ENCODE measurements around the gene UGT1A6. TPM values are rescaled to one million over a fixed set of nuclear protein-coding genes. Genes with fewer than 3 reads are reported as not detected.

Gene UGT1A6
- total and polyA plus RNA-seq, 2 donors (not counting 3 experiments of a cell fraction or from before 2014, with no cell fraction given) = not detected

- Histone ChIP-seq H3K9me3 (replicated peaks; ENCODE audit: control insufficient read depth, insufficient read depth, low read length) (no peaks in the 10 kb centered on the region), H3K4me2 (ENCODE audit: insufficient read depth, low read length) (no peak overlapping the region), H2AFZ (ENCODE audit: low read depth, low read length) (no peak overlapping the region), H3K27ac (ENCODE audit: insufficient read depth, low read depth, low read length) (no peak overlapping the region), H3K79me2 (ENCODE audit: control insufficient read depth, insufficient read depth, low read length) (no peaks in the 10 kb centered on the region), H3K4me3 (replicated peaks in 1 of 3; ENCODE audit: insufficient read depth in 1 of 3, low read depth in 1 of 3, low read length in 3 of 3) (no peak overlapping the region), H3K27me3 (ENCODE audit: control insufficient read depth in 2 of 2, insufficient read depth in 2 of 2, low read length in 2 of 2) (no peaks in the 10 kb centered on the region), H4K20me1 (replicated peaks; ENCODE audit: control insufficient read depth, extremely low read depth, insufficient read depth, low read length) (no peaks in the 10 kb centered on the region), H3K9me1 (replicated peaks; ENCODE audit: control insufficient read depth, extremely low read depth, insufficient read depth, low read length) (no peaks in the 10 kb centered on the region), H3K36me3 (ENCODE audit: control insufficient read depth in 2 of 2, extremely low read depth in 1 of 2, insufficient read depth in 2 of 2, low read length in 2 of 2) (no peaks in the 10 kb centered on the region), H3K9ac (replicated peaks; ENCODE audit: extremely low read depth, insufficient read depth, low read length) (no peak overlapping the region), H3K4me1 (ENCODE audit: control insufficient read depth, extremely low read depth, insufficient read depth, low read length) (peaks cover 2% of the 10 kb centered on the region)
- intact Hi-C loops (cut with micrococcal nuclease) (no loop called here), dilution Hi-C loops (cut with MboI; ENCODE audit: extremely low pct_ligation_motif_present, low sequenced_read_pairs) (no loop called here)
- ChIA-PET POLR2A (no interaction called here), CTCF (interaction anchor here (0.8 to 1.4 kb wide), 3 partner anchors 18 to 258 kb away, joined by 3 to 5 read pairs (median 3); no protein-coding TSS in a partner anchor)
- FAIRE-seq (no peak), DNase-seq (ENCODE audit: low read depth, low spot score) (no peak)
- no TSS peak for BruUV-seq (replicated peaks)
- TF ChIP-seq CTCF (IDR thresholded peaks at IDR 0.05; ENCODE audit: extremely low read depth in 1 of 2, insufficient read depth in 1 of 2, low read depth in 1 of 2, low read length in 2 of 2) (no peak), FOS (IDR thresholded peaks at IDR 0.05; ENCODE audit: borderline replicate concordance, insufficient read depth, low read length) (no peak), MYC (IDR thresholded peaks at IDR 0.05; ENCODE audit: low read depth, low read length) (no peak), GATA2 (IDR thresholded peaks at IDR 0.05; ENCODE audit: insufficient read depth, insufficient read length, low read depth, low read length) (no peak), POLR2AphosphoS5 (IDR thresholded peaks at IDR 0.05; ENCODE audit: insufficient read depth, low read depth, low read length) (no peak), EZH2 (IDR thresholded peaks at IDR 0.05; ENCODE audit: borderline replicate concordance, low read depth, low read length, severe bottlenecking) (no peak), JUN (IDR thresholded peaks at IDR 0.05; ENCODE audit: borderline replicate concordance, insufficient read depth, insufficient read length, low read depth) (no peak), POLR2A (IDR thresholded peaks at IDR 0.05; ENCODE audit: low read depth, low read length) (no peak)
- TF ChIP-seq, protein P1, sequence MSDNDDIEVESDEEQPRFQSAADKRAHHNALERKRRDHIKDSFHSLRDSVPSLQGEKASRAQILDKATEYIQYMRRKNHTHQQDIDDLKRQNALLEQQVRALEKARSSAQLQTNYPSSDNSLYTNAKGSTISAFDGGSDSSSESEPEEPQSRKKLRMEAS (IDR thresholded peaks at IDR 0.05; ENCODE audit: insufficient read depth, insufficient read length) = no peak
These were observed 14.0 kb downstream of the UGT1A6 start for GRCh38 chr2:233706720-233707119.
